ENCODE data around the gene RUSC1.

- TF ChIP-seq CTCF (IDR thresholded peaks at IDR 0.05) (no peak), POLR2A (IDR thresholded peaks at IDR 0.05) (no peak)
Measured at GRCh38 chr1:155379631-155380090, 59.0 kb downstream of the RUSC1 start.

Data from heart left ventricle (tissue), 13 donors.